Limb (tissue), 2 donors: ENCODE data around the gene NF2.

Source experiments
- DNase-seq, 2 donors: peaks; one replicate each; pipeline ENCODE4 v3.0.0-alpha.2; 2016; ENCODE audit errors: extremely low spot score in 2 of 2

Gene NF2

GRCh38 chr22:29630987-29631386 is 27.6 kb downstream of the NF2 start:
- no peak for DNase-seq

GRCh38 chr22:29631725-29632124 is 28.3 kb downstream of the NF2 start:
- DNase-seq: no peak

GRCh38 chr22:29632672-29633071 is 29.2 kb downstream of the NF2 start:
- DNase-seq: no peak

GRCh38 chr22:29633514-29634312 is 30.3 kb downstream of the NF2 start:
- DNase-seq: no peak

- no peak for DNase-seq
Measured at GRCh38 chr22:29634847-29635246, 31.4 kb downstream of the NF2 start.

- DNase-seq: peak in 1 of 2 donors; percentile 58
Measured at GRCh38 chr22:29635734-29636357, 32.4 kb downstream of the NF2 start.

GRCh38 chr22:29636751-29637150 is 33.3 kb downstream of the NF2 start:
- no peak for DNase-seq

- DNase-seq: no peak
Measured at GRCh38 chr22:29637181-29637580, 33.7 kb downstream of the NF2 start.

- no peak for DNase-seq
Measured at GRCh38 chr22:29638678-29639077, 35.2 kb downstream of the NF2 start.

GRCh38 chr22:29639096-29639495 is 35.7 kb downstream of the NF2 start:
- DNase-seq: no peak

GRCh38 chr22:29641042-29641699 is 37.7 kb downstream of the NF2 start:
- peak in 1 of 2 donors; percentile 27 for DNase-seq

- DNase-seq: no peak
Measured at GRCh38 chr22:29641700-29642330, 38.4 kb downstream of the NF2 start.

GRCh38 chr22:29642694-29643093 is 39.3 kb downstream of the NF2 start:
- DNase-seq: no peak

- no peak for DNase-seq
Measured at GRCh38 chr22:29647954-29648737, 44.7 kb downstream of the NF2 start.

GRCh38 chr22:29650370-29650769 is 46.9 kb downstream of the NF2 start:
- no peak for DNase-seq

GRCh38 chr22:29651652-29652051 is 48.2 kb downstream of the NF2 start:
- DNase-seq: no peak

- DNase-seq: no peak
Measured at GRCh38 chr22:29654420-29654819, 51.0 kb downstream of the NF2 start.

GRCh38 chr22:29654882-29655281 is 51.4 kb downstream of the NF2 start:
- no peak for DNase-seq

- DNase-seq: no peak
Measured at GRCh38 chr22:29658176-29658575, 54.7 kb downstream of the NF2 start.

GRCh38 chr22:29660021-29660420 is 56.6 kb downstream of the NF2 start:
- no peak for DNase-seq

- DNase-seq: no peak
Measured at GRCh38 chr22:29661336-29661735, 57.9 kb downstream of the NF2 start.
